ENCODE results near the gene RABGAP1L.

GRCh38 chr1:174900317-174900716 lies 741.0 kb downstream of the RABGAP1L start:
- no peak for TF ChIP-seq POLR2A (IDR thresholded peaks at IDR 0.05; ENCODE audit: low read depth, low read length)
- TF ChIP-seq POLR2AphosphoS5 (IDR thresholded peaks at IDR 0.05; ENCODE audit: insufficient read depth, low read depth, low read length): no peak
- no peak for TF ChIP-seq CTCF (IDR thresholded peaks at IDR 0.05; ENCODE audit: extremely low read depth in 1 of 2, insufficient read depth in 1 of 2, low read depth in 1 of 2, low read length in 2 of 2)

All from endothelial cell of umbilical vein (primary cell).